ENCODE measurements around the gene BGN.

DNA sequence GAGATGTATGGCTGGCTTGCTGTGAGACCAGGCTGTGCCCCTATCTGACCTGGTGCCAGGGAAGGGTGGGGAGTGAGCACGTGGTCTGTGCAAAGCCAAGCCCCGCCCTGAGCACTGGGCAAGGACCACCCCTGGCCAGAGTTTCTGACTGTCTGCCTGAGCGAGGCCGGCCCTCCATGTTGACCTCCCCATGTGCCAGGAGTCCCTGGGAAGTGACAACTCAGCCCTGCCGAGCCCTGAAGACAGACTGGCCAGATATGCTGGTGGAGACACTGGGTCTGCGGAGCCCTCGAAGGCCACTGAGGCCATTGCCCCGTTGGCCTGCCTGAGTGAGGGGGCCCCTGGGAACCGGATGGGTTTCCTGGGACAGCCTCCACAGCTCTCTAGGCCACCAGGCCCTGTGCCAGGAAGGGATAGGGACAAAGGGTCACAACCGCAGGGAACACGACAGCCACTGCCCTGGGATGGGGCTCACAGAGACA, 7.1 kb upstream of the BGN start:
- TF ChIP-seq, protein P1, sequence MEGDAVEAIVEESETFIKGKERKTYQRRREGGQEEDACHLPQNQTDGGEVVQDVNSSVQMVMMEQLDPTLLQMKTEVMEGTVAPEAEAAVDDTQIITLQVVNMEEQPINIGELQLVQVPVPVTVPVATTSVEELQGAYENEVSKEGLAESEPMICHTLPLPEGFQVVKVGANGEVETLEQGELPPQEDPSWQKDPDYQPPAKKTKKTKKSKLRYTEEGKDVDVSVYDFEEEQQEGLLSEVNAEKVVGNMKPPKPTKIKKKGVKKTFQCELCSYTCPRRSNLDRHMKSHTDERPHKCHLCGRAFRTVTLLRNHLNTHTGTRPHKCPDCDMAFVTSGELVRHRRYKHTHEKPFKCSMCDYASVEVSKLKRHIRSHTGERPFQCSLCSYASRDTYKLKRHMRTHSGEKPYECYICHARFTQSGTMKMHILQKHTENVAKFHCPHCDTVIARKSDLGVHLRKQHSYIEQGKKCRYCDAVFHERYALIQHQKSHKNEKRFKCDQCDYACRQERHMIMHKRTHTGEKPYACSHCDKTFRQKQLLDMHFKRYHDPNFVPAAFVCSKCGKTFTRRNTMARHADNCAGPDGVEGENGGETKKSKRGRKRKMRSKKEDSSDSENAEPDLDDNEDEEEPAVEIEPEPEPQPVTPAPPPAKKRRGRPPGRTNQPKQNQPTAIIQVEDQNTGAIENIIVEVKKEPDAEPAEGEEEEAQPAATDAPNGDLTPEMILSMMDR (conservative IDR thresholded peaks at IDR 0.05), result no peak
- no peak for TF ChIP-seq ZFX (IDR thresholded peaks at IDR 0.05)
